DND-41 (cell line): Measurements from ENCODE around the gene TRAPPC14.
A peak's percentile ranks its signal among the peaks of the same experiment; 100 is the strongest.

Experiments
- ATAC-seq: fragments of 200-7000 bp; cut with Tn5 transposase; 3 replicates; pipeline ENCODE4 v1.9.1; 2021; ENCODE audit warnings: low read depth; ENCODE audit not compliant: insufficient read depth
- DNase-seq: peaks from one replicate; pipeline ENCODE4 v3.0.0-alpha.2; 2020
- H2AFZ ChIP-seq: 2 replicates; pipeline ENCODE4 v1.6.0; 2012; ENCODE audit warnings: low read depth, low read length
- H3K27ac ChIP-seq: 2 replicates; pipeline ENCODE4 v1.5.1; 2012; ENCODE audit warnings: low read length, inconsistent platforms
- H3K27me3 ChIP-seq: fragments of 200-600 bp; sonication (generic); 2 replicates; pipeline ENCODE4 v1.6.0; 2012; ENCODE audit warnings: low read length, mild to moderate bottlenecking, inconsistent platforms; ENCODE audit not compliant: insufficient read depth, poor library complexity
- H3K36me3 ChIP-seq: 2 replicates; pipeline ENCODE4 v1.5.1; 2012; ENCODE audit warnings: low read length, inconsistent platforms; ENCODE audit not compliant: insufficient read depth
- H3K4me1 ChIP-seq: 2 replicates; pipeline ENCODE4 v1.5.1; 2012; ENCODE audit warnings: mild to moderate bottlenecking, low read length; ENCODE audit not compliant: insufficient read depth
- H3K4me2 ChIP-seq: 2 replicates; pipeline ENCODE4 v1.6.0; 2012; ENCODE audit warnings: mild to moderate bottlenecking, moderate library complexity, low read length, inconsistent platforms; ENCODE audit not compliant: insufficient read depth
- H3K4me3 ChIP-seq, 2 experiments: fragments of 200-600 bp in 1 of 2; shearing (Covaris generic) in 1 of 2; 2 replicates each; pipeline ENCODE4 v1.5.1; 2012 to 2016; ENCODE audit warnings: inconsistent platforms in 2 of 2, low read length in 2 of 2, mild to moderate bottlenecking in 2 of 2, low read depth in 1 of 2, moderate library complexity in 1 of 2
- H3K79me2 ChIP-seq: 2 replicates; pipeline ENCODE4 v1.6.0; 2012; ENCODE audit warnings: low read length, inconsistent platforms; ENCODE audit not compliant: insufficient read depth
- H3K9ac ChIP-seq: 2 replicates; pipeline ENCODE4 v1.6.0; 2012; ENCODE audit warnings: low read depth, mild to moderate bottlenecking, inconsistent platforms, low read length, moderate library complexity
- H3K9me3 ChIP-seq: 2 replicates; pipeline ENCODE4 v1.5.1; 2012; ENCODE audit warnings: low read length, moderate library complexity, mild to moderate bottlenecking, inconsistent platforms; ENCODE audit not compliant: insufficient read depth, severe bottlenecking
- H4K20me1 ChIP-seq: 2 replicates; pipeline ENCODE4 v1.6.0; 2012; ENCODE audit warnings: low read length; ENCODE audit not compliant: insufficient read depth
- CTCF ChIP-seq: IDR thresholded peaks from 2 replicates; pipeline ENCODE4 v1.5.1; 2012; ENCODE audit warnings: borderline replicate concordance, low read length, moderate library complexity, mild to moderate bottlenecking; ENCODE audit not compliant: poor library complexity, severe bottlenecking; ENCODE audit errors: extremely low read depth
- EZH2 ChIP-seq: IDR thresholded peaks from 3 replicates; pipeline ENCODE4 v1.6.1; 2012; ENCODE audit warnings: borderline replicate concordance, low read depth, mild to moderate bottlenecking, moderate library complexity, low read length, inconsistent platforms; ENCODE audit not compliant: severe bottlenecking

TRAPPC14 gene

GRCh38 chr7:100118388-100119071 lies 40.0 kb downstream of the TRAPPC14 start:
- no peaks in the 10 kb centered on the region for H4K20me1 ChIP-seq
- peaks cover 39% of the 10 kb centered on the region for H3K4me1 ChIP-seq
- ATAC-seq (peak; percentile 1; the same call in 1 of the 3 replicates), DNase-seq (no peak)
- peak overlapping the region; percentile 84 for H2AFZ ChIP-seq
- no peaks in the 10 kb centered on the region for H3K9me3 ChIP-seq
- peaks cover 34% of the 10 kb centered on the region for H3K79me2 ChIP-seq
- H3K4me2 ChIP-seq: peak overlapping the region; percentile 79
- peak overlapping the region; percentile 75 for H3K9ac ChIP-seq
- peak overlapping the region; percentile 80 for H3K27ac ChIP-seq
- peaks cover 26% of the 10 kb centered on the region for H3K36me3 ChIP-seq
- H3K27me3 ChIP-seq: no peaks in the 10 kb centered on the region
- peak overlapping the region; percentile 70 to 73 for H3K4me3 ChIP-seq
- TF ChIP-seq CTCF (no peak), EZH2 (no peak)

- Histone ChIP-seq H3K36me3 (peaks cover 46% of the 10 kb centered on the region), H3K27ac (no peak overlapping the region), H3K79me2 (peaks cover 13% of the 10 kb centered on the region), H3K9me3 (no peaks in the 10 kb centered on the region), H3K4me3 (no peak overlapping the region), H2AFZ (no peak overlapping the region), H3K27me3 (no peaks in the 10 kb centered on the region), H3K9ac (no peak overlapping the region), H3K4me1 (peaks cover 15% of the 10 kb centered on the region), H3K4me2 (no peak overlapping the region), H4K20me1 (no peaks in the 10 kb centered on the region)
- TF ChIP-seq EZH2 (no peak), CTCF (no peak)
- no peak for DNase-seq
- ATAC-seq: no peak
Measured at GRCh38 chr7:100115026-100115425, 43.5 kb downstream of the TRAPPC14 start.

GRCh38 chr7:100111914-100112313 lies 46.6 kb downstream of the TRAPPC14 start:
- Histone ChIP-seq H3K4me1 (no peaks in the 10 kb centered on the region), H3K27me3 (no peaks in the 10 kb centered on the region), H3K4me3 (no peak overlapping the region), H3K9me3 (no peaks in the 10 kb centered on the region), H3K27ac (no peak overlapping the region), H2AFZ (no peak overlapping the region), H3K4me2 (no peak overlapping the region), H3K9ac (no peak overlapping the region), H3K36me3 (peaks cover 74% of the 10 kb centered on the region), H4K20me1 (no peaks in the 10 kb centered on the region; the same call in 1 of the 2 replicates), H3K79me2 (no peaks in the 10 kb centered on the region; the same call in 1 of the 2 replicates)
- ATAC-seq: 0 out of 3 replicates have a peak, but pooled peaks have one; percentile 20
- TF ChIP-seq CTCF (no peak), EZH2 (no peak)
- no peak for DNase-seq
